ENCODE results near the gene ZXDB. TPM values are rescaled to one million over a fixed set of nuclear protein-coding genes. Genes with fewer than 3 reads are reported as not detected.

Gene ZXDB
- total and polyA plus RNA-seq, 2 of the 13 experiments (the other 11 are each of a cell fraction or from before 2014, with no cell fraction given): 4.5 to 9.0 TPM

DNA sequence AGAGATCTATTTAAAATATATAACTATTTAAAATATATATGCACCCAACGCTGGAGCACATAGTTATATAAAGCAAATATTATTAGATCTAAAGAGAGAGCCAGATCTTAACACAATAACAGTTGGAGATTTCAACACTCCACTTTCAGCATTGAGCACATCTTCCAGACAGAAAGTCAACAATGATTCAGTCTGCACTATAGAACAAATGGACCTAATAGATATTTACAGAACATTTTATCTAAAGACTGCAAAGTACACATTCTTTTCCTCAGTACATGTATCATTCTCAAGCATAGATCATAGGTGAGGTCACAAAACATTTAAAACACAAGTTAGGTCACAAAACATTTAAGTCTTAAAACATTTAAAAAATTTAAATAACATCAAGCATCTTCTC, 51.9 kb downstream of the ZXDB start:
- peak; percentile 68 for ATAC-seq
- 4% methylated on average over 1 of the region's 1 CpG for WGBS (ENCODE audit: low lambda C conversion rate)
- no peaks in the 10 kb centered on the region for H3K79me2 ChIP-seq (ENCODE audit: insufficient read depth, low read length)
- no peaks in the 10 kb centered on the region for H3K9me3 ChIP-seq (ENCODE audit: low read length)
- peak; percentile 80 for DNase-seq (ENCODE audit: low spot score)
- in situ Hi-C loops (cut with HindIII; ENCODE audit: extremely low pct_ligation_motif_present, low pct_unique_long_range_greater_than_20kb) (loop anchor here (5.0 kb wide), 1 partner anchor 51 kb away; the partner anchor contains the start of gene ZXDB), intact Hi-C loops (cut with micrococcal nuclease; ENCODE audit: unreplicated experiment) (no loop called here)
- no peak overlapping the region for H3K27ac ChIP-seq (ENCODE audit: extremely low read length, insufficient read depth, low read length)
- no peak for FAIRE-seq
- H3K4me2 ChIP-seq (ENCODE audit: low read depth, low read length): no peak overlapping the region
- H3K9ac ChIP-seq (ENCODE audit: insufficient read depth, low read depth, low read length): no peak overlapping the region
- no peaks in the 10 kb centered on the region for H4K20me1 ChIP-seq (ENCODE audit: insufficient read depth, low read length)
- H3K4me1 ChIP-seq (ENCODE audit: insufficient read depth, low read length): peaks cover 46% of the 10 kb centered on the region
- ChIA-PET POLR2A (no interaction called here), CTCF (ENCODE audit: low intra/inter-chr PET ratio, low total read pairs) (no interaction called here)
- no peaks in the 10 kb centered on the region for H3K36me3 ChIP-seq (replicated peaks in 1 of 2; ENCODE audit: control insufficient read depth in 1 of 2, insufficient read depth in 2 of 2, low read length in 2 of 2)
- no peak overlapping the region for H3K4me3 ChIP-seq (replicated peaks in 1 of 3; ENCODE audit: insufficient read depth in 1 of 3, low read depth in 2 of 3, low read length in 3 of 3)
- no peak overlapping the region for H2AFZ ChIP-seq (ENCODE audit: low read length)
- H3K27me3 ChIP-seq (ENCODE audit: control insufficient read depth in 1 of 2, insufficient read depth in 2 of 2, low read length in 2 of 2): no peaks in the 10 kb centered on the region
- no TSS peak for BruUV-seq (replicated peaks)
- TF ChIP-seq CCAR2 (optimal IDR thresholded peaks at IDR 0.05; ENCODE audit: low read depth, low read length) (no peak), MED8 (CRISPR knock-in tag; IDR thresholded peaks at IDR 0.05; ENCODE audit: insufficient replicate concordance) (no peak), PCBP1 (IDR thresholded peaks at IDR 0.05; ENCODE audit: borderline replicate concordance, low read depth, low read length) (no peak), ZNF607 (CRISPR knock-in tag; IDR thresholded peaks at IDR 0.05; ENCODE audit: borderline replicate concordance) (no peak), ZNF224 (CRISPR knock-in tag; IDR thresholded peaks at IDR 0.05) (no peak), HMG20B (CRISPR knock-in tag; conservative IDR thresholded peaks at IDR 0.05) (no peak), TBL1XR1 (IDR thresholded peaks at IDR 0.05; ENCODE audit: borderline replicate concordance, low read length, partially characterized antibody) (peak; percentile 50), IKZF4 (CRISPR knock-in tag; IDR thresholded peaks at IDR 0.05; ENCODE audit: borderline replicate concordance, low read depth, not compliant biosample characterization) (no peak), ZNF350 (CRISPR knock-in tag; IDR thresholded peaks at IDR 0.05; ENCODE audit: borderline replicate concordance, low read depth) (no peak), NRL (CRISPR knock-in tag; IDR thresholded peaks at IDR 0.05; ENCODE audit: borderline replicate concordance) (no peak), SMAD9 (CRISPR knock-in tag; IDR thresholded peaks at IDR 0.05) (no peak), TCF7 (IDR thresholded peaks at IDR 0.05; ENCODE audit: low read depth) (peak; percentile 49), FLYWCH1 (CRISPR knock-in tag; IDR thresholded peaks at IDR 0.05) (no peak), JDP2 (CRISPR knock-in tag; IDR thresholded peaks at IDR 0.05; ENCODE audit: borderline replicate concordance) (no peak), ZNF276 (CRISPR knock-in tag; IDR thresholded peaks at IDR 0.05; ENCODE audit: low read depth) (no peak), SIN3A (IDR thresholded peaks at IDR 0.05; ENCODE audit: borderline replicate concordance, low read depth, low read length) (no peak)
- TF ChIP-seq, protein P1, sequence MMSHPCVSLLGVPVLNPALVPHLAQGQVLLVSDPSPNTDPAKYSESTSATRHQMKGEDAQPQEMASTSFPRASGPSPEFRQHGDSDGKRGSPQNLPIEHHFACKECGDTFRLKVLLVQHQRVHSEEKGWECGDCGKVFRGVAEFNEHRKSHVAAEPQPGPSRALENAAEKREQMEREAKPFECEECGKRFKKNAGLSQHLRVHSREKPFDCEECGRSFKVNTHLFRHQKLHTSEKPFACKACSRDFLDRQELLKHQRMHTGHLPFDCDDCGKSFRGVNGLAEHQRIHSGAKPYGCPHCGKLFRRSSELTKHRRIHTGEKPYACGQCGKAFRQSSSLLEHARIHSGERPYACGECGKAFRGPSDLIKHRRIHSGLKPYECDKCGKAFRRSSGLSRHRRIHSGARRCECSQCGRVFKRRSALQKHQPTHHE (CRISPR knock-in tag; IDR thresholded peaks at IDR 0.05; ENCODE audit: borderline replicate concordance): no peak
- TF ChIP-seq, protein P2, sequence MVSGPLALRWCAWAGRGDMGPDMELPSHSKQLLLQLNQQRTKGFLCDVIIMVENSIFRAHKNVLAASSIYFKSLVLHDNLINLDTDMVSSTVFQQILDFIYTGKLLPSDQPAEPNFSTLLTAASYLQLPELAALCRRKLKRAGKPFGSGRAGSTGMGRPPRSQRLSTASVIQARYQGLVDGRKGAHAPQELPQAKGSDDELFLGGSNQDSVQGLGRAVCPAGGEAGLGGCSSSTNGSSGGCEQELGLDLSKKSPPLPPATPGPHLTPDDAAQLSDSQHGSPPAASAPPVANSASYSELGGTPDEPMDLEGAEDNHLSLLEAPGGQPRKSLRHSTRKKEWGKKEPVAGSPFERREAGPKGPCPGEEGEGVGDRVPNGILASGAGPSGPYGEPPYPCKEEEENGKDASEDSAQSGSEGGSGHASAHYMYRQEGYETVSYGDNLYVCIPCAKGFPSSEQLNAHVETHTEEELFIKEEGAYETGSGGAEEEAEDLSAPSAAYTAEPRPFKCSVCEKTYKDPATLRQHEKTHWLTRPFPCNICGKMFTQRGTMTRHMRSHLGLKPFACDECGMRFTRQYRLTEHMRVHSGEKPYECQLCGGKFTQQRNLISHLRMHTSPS (CRISPR knock-in tag; IDR thresholded peaks at IDR 0.05; ENCODE audit: low read depth): no peak
- TF ChIP-seq, protein P3, sequence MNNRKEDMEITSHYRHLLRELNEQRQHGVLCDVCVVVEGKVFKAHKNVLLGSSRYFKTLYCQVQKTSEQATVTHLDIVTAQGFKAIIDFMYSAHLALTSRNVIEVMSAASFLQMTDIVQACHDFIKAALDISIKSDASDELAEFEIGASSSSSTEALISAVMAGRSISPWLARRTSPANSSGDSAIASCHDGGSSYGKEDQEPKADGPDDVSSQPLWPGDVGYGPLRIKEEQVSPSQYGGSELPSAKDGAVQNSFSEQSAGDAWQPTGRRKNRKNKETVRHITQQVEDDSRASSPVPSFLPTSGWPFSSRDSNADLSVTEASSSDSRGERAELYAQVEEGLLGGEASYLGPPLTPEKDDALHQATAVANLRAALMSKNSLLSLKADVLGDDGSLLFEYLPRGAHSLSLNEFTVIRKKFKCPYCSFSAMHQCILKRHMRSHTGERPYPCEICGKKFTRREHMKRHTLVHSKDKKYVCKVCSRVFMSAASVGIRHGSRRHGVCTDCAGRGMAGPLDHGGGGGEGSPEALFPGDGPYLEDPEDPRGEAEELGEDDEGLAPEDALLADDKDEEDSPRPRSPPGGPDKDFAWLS (CRISPR knock-in tag; IDR thresholded peaks at IDR 0.05; ENCODE audit: borderline replicate concordance): no peak
